ENCODE results near the gene GLUD2.
"Not testable (repeated sequence)": the region's sequence is repeated elsewhere in the genome, so short reads cannot be mapped to it uniquely, and the experiment has no call there.

The GLUD2 gene

DNA sequence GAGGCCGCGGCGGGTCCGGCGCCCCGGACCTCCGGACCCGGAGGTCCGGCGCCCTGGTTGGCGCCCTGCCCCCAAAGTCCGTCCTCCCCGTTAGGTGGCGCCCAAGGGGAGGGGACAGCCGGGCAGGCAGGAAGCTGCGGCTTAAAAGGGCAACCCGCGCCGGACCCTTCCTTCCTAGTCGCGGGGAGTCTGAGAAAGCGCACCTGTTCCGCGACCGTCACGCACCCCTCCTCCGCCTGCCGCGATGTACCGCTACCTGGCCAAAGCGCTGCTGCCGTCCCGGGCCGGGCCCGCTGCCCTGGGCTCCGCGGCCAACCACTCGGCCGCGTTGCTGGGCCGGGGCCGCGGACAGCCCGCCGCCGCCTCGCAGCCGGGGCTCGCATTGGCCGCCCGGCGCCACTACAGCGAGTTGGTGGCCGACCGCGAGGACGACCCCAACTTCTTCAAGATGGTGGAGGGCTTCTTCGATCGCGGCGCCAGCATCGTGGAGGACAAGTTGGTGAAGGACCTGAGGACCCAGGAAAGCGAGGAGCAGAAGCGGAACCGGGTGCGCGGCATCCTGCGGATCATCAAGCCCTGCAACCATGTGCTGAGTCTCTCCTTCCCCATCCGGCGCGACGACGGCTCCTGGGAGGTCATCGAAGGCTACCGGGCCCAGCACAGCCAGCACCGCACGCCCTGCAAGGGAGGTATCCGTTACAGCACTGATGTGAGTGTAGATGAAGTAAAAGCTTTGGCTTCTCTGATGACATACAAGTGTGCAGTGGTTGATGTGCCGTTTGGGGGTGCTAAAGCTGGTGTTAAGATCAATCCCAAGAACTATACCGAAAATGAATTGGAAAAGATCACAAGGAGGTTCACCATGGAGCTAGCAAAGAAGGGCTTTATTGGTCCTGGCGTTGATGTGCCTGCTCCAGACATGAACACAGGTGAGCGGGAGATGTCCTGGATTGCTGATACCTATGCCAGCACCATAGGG, at the start of gene GLUD2:
TSS of gene GLUD2 (plus strand) at position 170 of the 979 bp plus-strand sequence. CDS start at position 245, 75 bp downstream.
- not testable (repeated sequence) for DNase-seq

DNA sequence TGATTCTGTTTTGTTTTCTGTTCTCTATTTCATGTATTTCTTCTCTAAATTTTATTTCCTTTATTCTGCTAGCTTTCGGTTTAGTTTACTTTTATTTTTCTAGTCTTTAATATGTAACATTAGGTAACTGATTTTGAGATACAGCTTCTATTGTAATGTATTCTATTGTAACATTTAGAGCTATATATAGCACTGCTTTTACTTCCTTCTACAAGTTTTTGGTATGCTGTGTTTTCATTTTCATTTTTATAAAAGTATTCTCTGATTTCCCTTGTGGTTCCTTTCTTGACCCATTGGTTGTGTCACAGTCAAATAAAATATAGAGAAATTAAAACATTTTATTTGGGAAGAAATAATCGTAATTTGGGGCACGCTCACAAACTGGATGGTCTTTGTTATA, 48.0 kb upstream of the GLUD2 start:
- no peak for DNase-seq

DNA sequence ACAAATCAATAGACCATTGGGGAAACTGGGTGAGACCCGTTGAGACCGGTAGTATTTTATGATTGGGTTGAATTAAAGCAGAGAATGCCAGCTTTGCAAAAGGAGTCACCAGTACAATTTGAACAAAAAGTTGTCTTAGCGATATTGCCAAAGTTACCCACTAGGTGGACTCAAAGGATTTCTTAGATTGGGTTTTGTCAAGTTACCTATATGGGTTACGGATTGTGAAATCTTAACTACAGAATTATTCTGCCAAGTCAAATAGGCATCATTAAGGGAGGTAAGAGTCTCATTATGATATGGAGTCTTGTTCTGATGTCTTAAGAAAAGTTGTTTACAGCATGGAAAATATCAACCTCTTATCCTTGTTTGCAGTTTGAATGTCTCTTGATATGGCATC, 46.8 kb upstream of the GLUD2 start:
- no peak for DNase-seq

DNA sequence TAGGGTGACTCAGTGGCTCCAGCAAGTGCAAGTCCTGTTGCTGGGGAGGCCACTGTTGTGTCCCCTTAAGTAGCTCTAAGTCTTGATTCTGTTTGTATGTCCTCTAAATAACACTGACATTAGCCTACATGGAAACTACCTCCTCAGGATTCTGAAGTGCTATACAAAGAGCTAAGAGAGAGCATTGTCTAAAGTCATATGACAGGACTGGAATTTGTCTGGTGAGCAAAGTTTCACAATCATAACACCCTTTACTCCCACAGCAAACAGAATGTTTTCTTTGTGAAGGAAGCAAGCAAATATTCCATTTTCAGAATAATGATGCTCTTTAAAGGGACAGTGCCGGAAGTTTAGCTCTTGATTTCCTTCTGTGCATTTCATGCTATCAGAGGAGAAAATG, 38.5 kb upstream of the GLUD2 start:
- no peak for DNase-seq

DNA sequence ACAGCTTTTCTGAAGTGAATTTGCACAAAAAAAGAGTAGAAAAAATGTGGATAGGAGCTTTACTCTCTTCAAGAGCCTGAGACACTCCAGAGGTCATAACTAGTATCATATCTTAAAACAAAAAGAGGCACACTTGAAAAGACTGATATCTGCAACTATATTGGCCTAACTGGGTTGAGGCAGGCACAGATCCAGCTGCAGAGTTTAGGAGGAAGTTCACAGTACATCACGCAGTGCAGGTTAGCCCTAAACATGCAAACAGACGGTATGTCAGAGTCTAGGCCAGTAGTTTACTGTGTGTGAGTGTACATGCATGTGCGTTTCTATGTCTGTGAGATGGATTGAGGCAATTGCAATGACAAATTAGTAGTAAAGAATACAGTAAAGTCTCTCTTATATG, 37.6 kb upstream of the GLUD2 start:
- DNase-seq = no peak

DNA sequence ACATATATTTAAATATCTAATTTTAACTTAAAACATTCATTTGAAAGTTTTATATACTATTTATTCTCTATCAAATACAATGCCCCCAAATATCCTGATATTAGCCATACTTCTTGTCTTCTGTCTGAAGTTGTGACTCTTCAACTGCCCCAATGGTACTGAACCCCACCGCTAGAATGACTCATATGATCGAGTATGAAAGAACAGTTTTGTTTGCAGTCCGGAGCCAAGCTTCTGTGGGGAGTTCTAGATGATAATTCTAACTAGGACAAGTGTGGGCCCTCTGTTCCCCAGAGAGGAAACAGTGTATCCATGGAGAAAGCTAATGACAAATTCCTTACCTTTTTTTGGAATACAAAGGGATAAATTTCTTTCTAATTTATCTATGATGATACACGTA, 37.2 kb upstream of the GLUD2 start:
- no peak for DNase-seq

DNA sequence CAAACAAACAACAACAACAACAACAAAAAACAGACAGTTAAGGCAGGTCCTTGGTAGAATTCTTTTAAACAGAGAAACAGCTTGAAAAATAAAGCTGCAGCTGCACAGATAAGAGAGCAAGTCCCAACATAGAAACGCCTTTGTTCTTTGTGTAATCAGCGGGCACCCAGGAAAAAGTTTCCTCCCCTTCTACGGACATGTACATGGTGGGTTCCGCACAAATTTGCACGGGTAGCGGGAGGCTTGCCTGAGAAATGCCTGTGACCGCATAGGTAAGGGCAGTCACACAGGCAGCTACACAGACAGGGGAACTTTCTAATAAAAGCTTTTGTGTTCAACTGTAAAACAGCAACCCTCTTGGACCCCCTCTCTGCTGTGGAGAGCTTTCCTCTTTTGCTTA, 36.2 kb upstream of the GLUD2 start:
- DNase-seq = no peak

DNA sequence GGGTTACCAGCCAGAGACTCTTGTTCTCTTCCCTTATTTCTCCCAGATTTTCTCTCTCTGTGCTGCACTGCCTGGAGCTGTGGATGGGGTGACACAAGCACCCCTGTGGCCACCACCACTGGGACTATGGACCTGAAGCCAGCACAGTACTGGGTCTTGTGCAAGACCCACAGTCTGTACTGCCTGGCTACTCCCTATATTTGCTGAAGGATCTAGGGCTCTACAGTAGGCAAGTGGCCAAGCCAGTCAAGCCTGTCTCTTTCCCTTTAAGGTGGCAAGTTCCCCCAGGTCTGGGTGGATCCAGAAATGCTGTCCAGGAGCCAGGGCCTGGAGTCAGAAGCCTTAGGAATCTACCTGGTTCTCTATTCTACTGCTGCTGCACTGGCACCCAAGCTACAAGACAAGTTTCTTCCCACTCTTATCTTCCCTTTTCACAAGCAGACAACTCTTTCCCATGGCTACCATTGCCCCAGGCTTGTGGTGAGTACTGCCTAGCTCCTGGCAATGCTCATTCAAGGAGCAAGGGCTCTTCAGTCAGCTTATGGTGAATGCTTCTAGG, 33.4 kb upstream of the GLUD2 start:
- DNase-seq = no peak

DNA sequence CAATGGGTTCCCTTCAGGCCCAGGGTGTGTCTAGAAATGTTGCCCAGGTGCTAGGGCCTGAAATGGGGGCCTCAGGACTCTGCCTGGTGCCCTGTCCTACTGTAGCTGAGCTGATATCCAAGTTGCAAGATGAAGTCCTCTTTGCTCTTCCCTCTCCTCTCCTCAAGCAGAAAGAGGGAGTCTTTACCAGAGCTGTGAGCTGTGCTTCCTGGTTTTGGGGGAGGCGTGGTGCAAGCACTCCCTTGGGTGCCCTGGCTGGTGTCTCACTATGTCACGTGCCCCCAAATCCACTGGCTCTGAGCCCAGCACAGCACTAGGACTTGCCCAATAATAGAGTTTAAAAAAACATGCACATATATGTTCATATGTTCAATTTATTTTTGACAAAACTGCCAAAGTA, 32.6 kb upstream of the GLUD2 start:
- DNase-seq = no peak

DNA sequence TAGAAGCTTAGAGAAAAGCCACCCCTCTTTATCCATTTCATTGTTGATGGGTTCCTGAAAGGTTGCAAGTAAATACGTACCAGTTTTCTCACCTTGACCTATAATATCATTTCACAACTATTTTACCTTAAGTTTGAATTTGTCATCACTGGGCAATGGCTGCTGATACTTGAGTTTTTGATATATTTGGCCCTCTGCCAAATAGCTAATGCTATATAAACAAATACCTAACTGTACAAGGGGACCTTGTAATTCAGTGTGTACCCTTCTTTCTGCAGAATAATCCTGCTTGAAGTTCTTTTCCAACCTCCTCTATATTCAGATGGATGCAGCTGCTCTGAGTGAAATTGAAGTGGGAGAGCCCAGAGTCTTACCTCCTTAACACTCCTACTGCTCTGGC, 19.0 kb upstream of the GLUD2 start:
- no peak for DNase-seq

DNA sequence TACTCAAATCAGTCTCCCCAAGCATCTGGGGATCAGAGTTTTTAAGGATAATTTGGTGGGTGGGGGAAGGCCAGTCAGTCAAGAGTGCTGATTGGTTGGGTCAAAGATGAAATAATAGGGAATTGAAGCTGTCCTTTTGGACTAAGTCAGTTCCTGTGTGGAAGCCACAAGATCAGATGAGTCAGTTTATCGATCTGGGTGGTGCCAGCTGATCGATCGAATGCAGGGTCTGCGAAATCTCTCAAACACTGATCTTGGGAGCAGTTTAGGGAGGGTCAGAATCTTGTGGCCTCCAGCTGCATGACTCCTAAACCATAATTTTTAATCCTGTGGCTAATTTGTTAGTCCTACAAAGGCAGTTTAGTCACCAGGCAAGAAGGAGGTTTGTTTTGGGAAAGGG, 17.3 kb upstream of the GLUD2 start:
- no peak for DNase-seq

DNA sequence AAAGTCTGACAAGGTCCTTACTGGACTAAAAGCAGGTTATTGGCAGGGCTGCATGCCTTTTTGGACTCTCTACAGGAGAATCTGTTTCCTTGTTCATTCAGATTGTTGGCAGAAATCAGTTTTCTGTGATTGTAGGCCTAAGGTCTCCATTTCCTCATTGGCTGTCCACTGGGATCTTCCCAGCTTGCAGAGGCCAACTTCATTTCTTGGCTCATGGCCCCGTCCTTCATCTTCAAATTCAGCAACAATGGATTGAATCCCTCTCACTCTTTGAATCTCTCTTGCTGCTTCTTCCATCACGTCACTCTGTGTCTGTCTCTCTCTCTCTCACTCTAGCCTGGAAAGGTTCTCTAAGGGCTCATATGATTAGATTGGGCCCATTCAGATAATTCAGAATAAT, 14.9 kb upstream of the GLUD2 start:
- no peak for DNase-seq

DNA sequence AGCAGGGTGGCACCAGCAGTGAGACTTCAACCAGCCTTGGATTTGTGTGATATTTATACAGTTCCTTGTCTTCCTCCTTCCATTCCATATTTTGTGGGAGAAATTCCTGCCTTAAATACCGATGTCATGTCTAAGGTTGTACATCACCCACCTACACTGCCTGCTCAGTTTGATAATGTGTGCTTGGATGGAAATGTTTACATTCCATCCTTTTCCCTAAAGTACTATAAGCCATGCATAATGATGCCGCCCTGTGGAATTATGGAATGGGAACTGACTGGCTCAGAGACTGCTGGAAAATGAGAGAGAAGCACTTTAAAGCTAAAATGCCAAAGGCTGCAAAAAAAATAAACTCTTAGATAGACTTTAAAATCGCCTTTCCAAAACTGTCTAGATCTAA, 11.3 kb upstream of the GLUD2 start:
- DNase-seq = no peak

DNA sequence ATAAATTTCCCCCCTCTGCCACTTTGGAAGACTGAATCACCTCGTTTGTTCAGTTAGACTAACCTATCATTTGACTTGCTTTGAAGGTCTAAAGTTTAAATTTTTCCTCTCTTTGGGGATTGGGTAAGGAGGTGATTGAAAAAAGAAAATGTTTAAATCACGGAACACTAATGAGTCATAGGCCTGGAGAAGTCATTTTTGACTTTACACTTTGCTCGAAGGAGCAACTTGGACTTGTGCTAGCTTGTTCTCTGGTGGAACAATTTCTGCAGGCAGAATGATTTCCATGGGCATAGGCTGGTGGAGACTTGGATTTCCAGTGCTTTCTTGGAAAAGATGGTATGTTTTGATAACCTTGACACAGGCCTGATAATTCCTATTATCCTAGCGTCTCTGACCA, 10.5 kb upstream of the GLUD2 start:
- no peak for DNase-seq

DNA sequence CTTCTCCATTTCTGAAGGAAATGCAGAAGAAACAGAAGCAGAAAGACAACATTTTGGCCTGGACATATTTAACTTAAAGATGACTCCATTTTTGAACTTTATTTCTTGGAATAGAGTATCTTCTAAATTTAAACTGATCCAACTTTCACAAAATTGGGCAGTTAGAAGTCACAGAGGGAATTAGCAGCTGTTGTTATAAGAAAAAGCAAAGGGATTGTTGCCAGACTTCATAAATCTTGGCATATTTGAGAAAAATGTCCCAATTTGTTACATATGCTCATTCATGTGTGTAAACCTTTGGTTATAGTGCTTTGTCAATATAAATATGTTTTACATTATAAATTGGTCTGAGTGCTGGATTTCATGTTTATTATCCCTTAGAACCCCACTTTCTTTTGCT, 3.4 kb downstream of the GLUD2 start:
- no peak for DNase-seq

DNA sequence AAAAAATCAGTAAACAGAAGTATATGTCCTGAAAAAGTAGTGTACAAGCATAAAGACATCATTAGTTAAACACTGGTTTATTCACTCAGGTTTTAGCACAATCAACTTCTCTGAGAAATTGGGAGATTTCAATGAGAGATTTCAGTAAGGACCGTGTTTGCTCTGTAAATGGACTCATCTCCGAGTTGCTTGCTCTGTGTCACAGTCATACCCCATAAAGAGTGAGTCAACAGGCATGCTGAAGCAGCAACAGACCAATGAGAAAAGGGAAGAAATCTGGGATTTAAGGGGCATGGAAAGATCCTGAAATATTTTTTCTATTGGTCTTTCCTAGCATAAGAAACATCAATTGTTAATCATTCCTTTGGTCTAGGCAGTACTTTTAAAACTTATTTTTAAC, 4.7 kb downstream of the GLUD2 start:
- no peak for DNase-seq

DNA sequence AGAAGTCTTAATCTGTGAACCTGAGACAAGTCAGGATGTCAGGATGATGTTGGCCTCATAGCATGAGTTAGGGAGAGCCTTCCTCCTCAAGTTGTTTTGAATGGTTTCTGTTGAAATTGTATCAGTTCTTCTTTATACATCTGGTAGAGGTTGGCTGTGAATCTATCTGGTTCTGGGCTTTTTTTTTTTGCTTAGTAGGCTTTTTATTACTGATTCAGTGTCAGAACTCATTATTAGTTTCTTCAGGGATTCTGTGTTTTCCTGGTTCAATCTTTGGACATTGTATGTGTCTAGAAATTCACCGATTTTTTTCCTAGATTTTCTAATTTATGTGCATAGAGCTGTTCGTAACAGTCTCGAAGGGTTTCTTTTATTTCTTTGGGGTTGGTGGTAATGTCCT, 14.9 kb downstream of the GLUD2 start:
- no peak for DNase-seq

DNA sequence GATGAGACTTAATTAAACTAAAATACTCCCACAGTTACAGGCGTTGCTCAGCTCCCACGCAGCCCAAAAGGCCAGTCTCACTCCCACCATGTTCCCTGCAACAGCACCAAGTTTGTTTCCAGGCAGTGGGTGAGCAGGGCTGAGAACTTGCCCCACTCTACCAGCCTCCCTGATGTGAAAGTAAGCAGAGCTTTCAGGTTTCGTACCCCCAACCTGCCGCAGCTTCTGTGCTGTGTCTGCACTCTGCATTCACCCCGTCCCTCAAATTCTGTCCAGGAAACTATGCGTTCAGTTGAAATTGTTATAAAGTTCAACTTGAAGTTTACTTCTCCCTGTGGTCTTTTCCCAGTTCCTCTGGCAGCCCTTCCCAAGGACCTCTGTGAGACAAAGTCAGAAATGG, 17.2 kb downstream of the GLUD2 start:
- DNase-seq = no peak

DNA sequence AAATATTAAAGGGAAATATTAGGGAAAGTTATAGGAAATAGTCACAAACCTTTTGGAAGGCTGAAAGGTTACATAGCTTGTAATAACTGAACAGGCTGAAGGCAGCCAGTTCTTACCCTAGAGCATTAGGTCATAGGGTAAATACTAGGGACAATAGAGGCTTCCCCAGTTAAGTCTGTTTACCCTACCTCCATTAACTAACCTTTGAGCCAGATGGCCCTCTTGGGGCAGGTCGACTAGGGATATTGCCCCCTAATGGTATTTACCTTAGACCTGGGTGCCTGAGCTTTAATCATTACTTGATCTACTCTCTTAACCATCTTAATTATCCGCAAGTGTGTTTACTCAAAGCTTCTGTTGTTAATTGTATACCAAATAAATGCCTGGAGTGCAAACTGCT, 36.8 kb downstream of the GLUD2 start:
- DNase-seq = not testable (repeated sequence)

DNA sequence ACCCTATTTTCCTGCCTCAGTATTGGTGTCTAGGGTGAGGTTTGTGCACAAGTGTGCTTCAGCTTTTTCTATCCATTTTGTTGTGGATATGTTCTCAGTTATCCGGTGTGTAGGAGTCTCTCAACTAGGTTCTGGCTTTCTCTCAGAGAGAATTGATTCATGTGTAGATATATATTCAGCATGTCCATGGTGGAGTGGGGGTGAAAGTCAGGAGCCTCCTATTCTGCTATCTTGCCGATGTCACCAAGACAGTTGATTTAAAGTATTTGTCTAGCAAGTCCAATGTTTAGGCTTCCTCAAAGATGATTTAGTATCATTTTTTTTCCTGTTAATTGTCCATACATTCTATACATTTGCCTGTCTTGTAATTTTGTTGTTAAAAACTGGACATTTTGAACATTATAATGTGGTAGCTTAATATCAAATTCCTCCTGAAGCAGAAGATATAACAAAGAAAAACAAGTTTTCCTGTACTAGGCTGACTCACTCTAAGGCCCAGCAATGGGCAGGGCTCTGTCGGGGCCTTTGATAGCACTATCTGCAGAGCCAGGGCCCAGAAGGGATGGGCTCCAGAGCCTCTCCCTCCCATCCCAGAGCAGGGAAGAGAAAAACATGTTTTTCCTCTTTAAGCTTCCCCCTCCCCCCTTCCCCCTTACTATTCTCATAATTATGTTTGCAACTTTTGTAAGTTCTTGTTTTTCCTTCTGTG, 37.6 kb downstream of the GLUD2 start:
- no peak for DNase-seq

DNA sequence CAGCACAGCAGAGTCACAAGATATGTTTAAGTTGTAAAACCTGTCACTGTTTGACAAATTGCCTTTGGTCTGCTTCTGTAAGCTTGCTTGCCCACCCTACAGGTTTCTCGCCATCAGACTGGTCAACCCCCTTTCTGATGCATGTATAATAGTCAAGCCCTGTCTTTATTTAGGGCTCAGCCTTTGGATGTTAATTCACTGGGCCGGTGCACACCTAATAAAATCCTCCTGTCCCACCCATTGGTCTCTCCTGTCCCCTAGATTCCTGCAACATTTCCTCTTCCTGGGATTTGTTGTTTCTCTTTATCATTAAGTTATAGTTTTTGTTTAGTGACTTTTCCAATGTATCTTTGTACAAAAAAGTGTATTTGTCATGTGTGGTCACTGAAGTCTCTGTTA, 38.2 kb downstream of the GLUD2 start:
- no peak for DNase-seq

DNA sequence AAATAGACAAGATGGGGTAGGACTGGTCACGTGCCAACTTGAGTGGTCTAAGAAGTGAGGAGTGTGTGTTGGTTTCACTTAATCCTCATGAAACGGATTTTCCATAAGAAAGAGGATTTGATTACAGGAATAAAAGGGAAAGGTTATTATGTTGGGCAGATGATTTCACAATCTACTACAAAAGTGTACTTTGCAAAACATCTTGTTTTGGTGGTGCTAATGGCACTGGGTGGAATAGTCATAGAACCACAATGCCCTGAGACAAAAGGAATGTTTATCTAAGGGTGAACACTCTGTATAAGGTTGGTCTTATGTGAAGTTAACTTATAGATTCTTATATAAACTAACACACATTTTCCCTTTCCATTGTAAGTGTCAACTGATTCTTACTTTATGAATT, 45.6 kb downstream of the GLUD2 start:
- no peak for DNase-seq
